Esophagus squamous epithelium (tissue), 5 donors: ENCODE measurements around the gene EXOSC7. TPM values are rescaled to one million over a fixed set of nuclear protein-coding genes. Genes with fewer than 3 reads are reported as not detected.

Experiments
- DNase-seq: peaks from one replicate; lab custom pipeline; 2025; lab: John Stamatoyannopoulos, UW
- H3K27ac ChIP-seq, 4 donors: fragments of 200-600 bp; sonication (generic); one replicate each; pipeline ENCODE4 v1.5.1; 2016 to 2019; ENCODE audit warnings: mild to moderate bottlenecking in 1 of 4
- H3K27me3 ChIP-seq, 4 donors: fragments of 200-600 bp; sonication (generic); 1 replicate in 3 of 4; 2 replicates in 1 of 4; pipeline versions ENCODE4 v1.5.1 to v1.6.0; 2017 to 2021; ENCODE audit warnings: antibody characterized with exemption in 1 of 4
- H3K36me3 ChIP-seq, 3 donors: fragments of 200-600 bp; sonication (generic); one replicate each; pipeline ENCODE4 v1.5.1; 2016 to 2019
- H3K4me1 ChIP-seq, 3 donors: fragments of 200-600 bp; sonication (generic); one replicate each; pipeline ENCODE4 v1.5.1; 2017 to 2019
- H3K4me3 ChIP-seq, 4 donors: fragments of 200-600 bp; sonication (generic); 1 replicate in 3 of 4; 2 replicates in 1 of 4; pipeline ENCODE4 v1.5.1; 2016 to 2019; ENCODE audit warnings: mild to moderate bottlenecking in 2 of 4, moderate library complexity in 1 of 4
- H3K9me3 ChIP-seq, 3 donors: fragments of 200-600 bp; sonication (generic); one replicate each; pipeline ENCODE4 v1.5.1; 2016 to 2019
- CTCF ChIP-seq, 6 experiments: fragments of 450-650 bp in 4 of 6; fragments of 200-600 bp in 2 of 6; sonication (generic) in 2 of 6; IDR thresholded peaks; one replicate each; pipeline ENCODE4 v1.5.1; 2016 to 2019; ENCODE audit warnings: antibody characterized with exemption in 6 of 6, mild to moderate bottlenecking in 4 of 6, moderate library complexity in 4 of 6
- POLR2A ChIP-seq, 4 donors: fragments of 450-650 bp; IDR thresholded peaks; one replicate each; pipeline ENCODE4 v1.6.1; 2017; ENCODE audit warnings: antibody characterized with exemption in 4 of 4, mild to moderate bottlenecking in 4 of 4, moderate library complexity in 3 of 4
- WGBS, 2 donors: methylation state at CpG; one replicate each; pipeline ENCODE4 v1.1.5; 2018; 5-methylcytosine and 5-hydroxymethylcytosine counted together
- intact Hi-C: fragments of 100-400 bp; cut with DNase I; formaldehyde crosslinking; loops from one replicate; pipeline ENCODE4 v1.15.0; 2022
- total RNA-seq, 4 donors: library from RNA; depleted of rRNA; stranded (reverse); fragments of >200 nt; gene quantifications; one replicate each; pipeline ENCODE4 v1.1.0, GENCODE V29; 2016
- donor health status: DM: yes; HTN: yes; CAD: no.

The EXOSC7 gene
- total RNA-seq, 4 donors from 2014 or later, result 28.8 to 59.9 (median 47.6) TPM

GRCh38 chr3:45029661-45030060 is 53.6 kb downstream of the EXOSC7 start:
- TF ChIP-seq POLR2A (IDR thresholded peaks at IDR 0.05) (no peak), CTCF (IDR thresholded peaks at IDR 0.05) (no peak)
- H3K27me3 ChIP-seq, result peaks cover 0 to 3% (median 0%) of the 10 kb centered on the region in 4 donors
- no peak overlapping the region for H3K4me3 ChIP-seq
- 67 to 83% methylated on average over 1 to 3 of the region's 5 CpGs for WGBS, 2 donors
- H3K9me3 ChIP-seq, result no peaks in the 10 kb centered on the region
- no peaks in the 10 kb centered on the region for H3K36me3 ChIP-seq
- peak overlapping the region in 3 of 4 donors; percentile 58 to 74 (median 62) for H3K27ac ChIP-seq
- intact Hi-C loops, result loop anchor here (10.0 kb wide), 2 partner anchors 115 to 635 kb away; no protein-coding TSS in a partner anchor
- no peak for DNase-seq
- H3K4me1 ChIP-seq, result peaks cover 18 to 62% (median 31%) of the 10 kb centered on the region in 3 donors

- Histone ChIP-seq H3K4me1 (peaks cover 18 to 62% (median 33%) of the 10 kb centered on the region in 3 donors), H3K36me3 (no peaks in the 10 kb centered on the region), H3K9me3 (no peaks in the 10 kb centered on the region), H3K4me3 (no peak overlapping the region), H3K27ac (no peak overlapping the region), H3K27me3 (peaks cover 0 to 8% (median 0%) of the 10 kb centered on the region in 4 donors)
- intact Hi-C loops, result loop anchor here (10.0 kb wide), 2 partner anchors 117 to 633 kb away; no protein-coding TSS in a partner anchor
- no peak for TF ChIP-seq POLR2A (IDR thresholded peaks at IDR 0.05)
- no peak for DNase-seq
- WGBS, 2 donors, result 90 to 95% methylated on average over 2 of the region's 3 CpGs
Observed at GRCh38 chr3:45031531-45031930, 55.5 kb downstream of the EXOSC7 start.

GRCh38 chr3:45032113-45032512 is 56.1 kb downstream of the EXOSC7 start:
- WGBS, 2 donors, result 95 to 100% methylated on average over 2 of the region's 2 CpGs
- Histone ChIP-seq H3K27me3 (peaks cover 0 to 14% (median 0%) of the 10 kb centered on the region in 4 donors), H3K36me3 (no peaks in the 10 kb centered on the region), H3K4me1 (peaks cover 18 to 62% (median 34%) of the 10 kb centered on the region in 3 donors), H3K9me3 (no peaks in the 10 kb centered on the region), H3K4me3 (no peak overlapping the region), H3K27ac (no peak overlapping the region)
- DNase-seq, result no peak
- intact Hi-C loops, result loop anchor here (10.0 kb wide), 2 partner anchors 117 to 633 kb away; no protein-coding TSS in a partner anchor
- TF ChIP-seq CTCF (IDR thresholded peaks at IDR 0.05) (no peak), POLR2A (IDR thresholded peaks at IDR 0.05) (no peak)

GRCh38 chr3:45033791-45034190 is 57.7 kb downstream of the EXOSC7 start:
- Histone ChIP-seq H3K27ac (peak overlapping the region in 3 of 4 donors; percentile 57 to 86 (median 60)), H3K36me3 (no peaks in the 10 kb centered on the region), H3K27me3 (peaks cover 0 to 14% (median 0%) of the 10 kb centered on the region in 4 donors), H3K4me3 (no peak overlapping the region), H3K9me3 (no peaks in the 10 kb centered on the region), H3K4me1 (peaks cover 18 to 60% (median 40%) of the 10 kb centered on the region in 3 donors)
- WGBS, 2 donors, result 78 to 87% methylated on average over 4 to 5 of the region's 6 CpGs
- intact Hi-C loops, result loop anchor here (10.0 kb wide), 2 partner anchors 119 to 631 kb away; no protein-coding TSS in a partner anchor
- DNase-seq, result no peak
- TF ChIP-seq CTCF (IDR thresholded peaks at IDR 0.05) (no peak), POLR2A (IDR thresholded peaks at IDR 0.05) (no peak)

GRCh38 chr3:45034612-45035252 is 58.7 kb downstream of the EXOSC7 start:
- intact Hi-C loops, result loop anchor here (5.0 to 10.0 kb wide), 3 partner anchors 120 to 630 kb away; no protein-coding TSS in a partner anchor
- peaks cover 0 to 14% (median 0%) of the 10 kb centered on the region in 4 donors for H3K27me3 ChIP-seq
- peak overlapping the region; percentile 4 to 86 (median 58) for H3K27ac ChIP-seq
- H3K9me3 ChIP-seq, result no peaks in the 10 kb centered on the region
- no peak overlapping the region for H3K4me3 ChIP-seq
- 48 to 73% methylated on average over 2 of the region's 3 CpGs for WGBS, 2 donors
- H3K4me1 ChIP-seq, result peaks cover 11 to 51% (median 40%) of the 10 kb centered on the region in 3 donors
- H3K36me3 ChIP-seq, result no peaks in the 10 kb centered on the region
- TF ChIP-seq POLR2A (IDR thresholded peaks at IDR 0.05) (no peak), CTCF (IDR thresholded peaks at IDR 0.05) (no peak)
- no peak for DNase-seq
